HAP-1 (cell line): ENCODE data around the gene CDR2L.

ENCODE experiments used
- DNase-seq, 2 experiments: peaks; one replicate each; pipeline ENCODE4 v3.0.0-alpha.2; 2016 to 2020; ENCODE audit warnings: low spot score in 2 of 2
- H3K27me3 ChIP-seq: fragments of 250-450 bp; sonication (Bioruptor Pico); 2 replicates; pipeline ENCODE4 v1.5.1; 2020; ENCODE audit warnings: low read depth, mild to moderate bottlenecking, moderate library complexity
- H3K36me3 ChIP-seq: fragments of 250-450 bp; sonication (Bioruptor Pico); replicated peaks from 2 replicates; pipeline ENCODE4 v1.5.1; 2020; ENCODE audit warnings: mild to moderate bottlenecking
- H3K4me1 ChIP-seq: fragments of 250-450 bp; sonication (Bioruptor Pico); 2 replicates; pipeline ENCODE4 v1.5.1; 2020; ENCODE audit warnings: mild to moderate bottlenecking
- H3K4me3 ChIP-seq: fragments of 250-450 bp; sonication (Bioruptor Pico); 2 replicates; pipeline ENCODE4 v1.5.1; 2020; ENCODE audit warnings: mild to moderate bottlenecking, moderate library complexity
- H3K9me3 ChIP-seq: fragments of 250-450 bp; sonication (Bioruptor Pico); 2 replicates; pipeline ENCODE4 v1.5.1; 2020; ENCODE audit warnings: mild to moderate bottlenecking, moderate library complexity
- in situ Hi-C: fragments of 300-500 bp; cut with MboI; formaldehyde crosslinking; loops from 3 replicates; pipeline ENCODE4 v1.14.3; 2020; ENCODE audit warnings: low sequenced_read_pairs, inconsistent platforms, mixed read lengths

CDR2L gene

DNA sequence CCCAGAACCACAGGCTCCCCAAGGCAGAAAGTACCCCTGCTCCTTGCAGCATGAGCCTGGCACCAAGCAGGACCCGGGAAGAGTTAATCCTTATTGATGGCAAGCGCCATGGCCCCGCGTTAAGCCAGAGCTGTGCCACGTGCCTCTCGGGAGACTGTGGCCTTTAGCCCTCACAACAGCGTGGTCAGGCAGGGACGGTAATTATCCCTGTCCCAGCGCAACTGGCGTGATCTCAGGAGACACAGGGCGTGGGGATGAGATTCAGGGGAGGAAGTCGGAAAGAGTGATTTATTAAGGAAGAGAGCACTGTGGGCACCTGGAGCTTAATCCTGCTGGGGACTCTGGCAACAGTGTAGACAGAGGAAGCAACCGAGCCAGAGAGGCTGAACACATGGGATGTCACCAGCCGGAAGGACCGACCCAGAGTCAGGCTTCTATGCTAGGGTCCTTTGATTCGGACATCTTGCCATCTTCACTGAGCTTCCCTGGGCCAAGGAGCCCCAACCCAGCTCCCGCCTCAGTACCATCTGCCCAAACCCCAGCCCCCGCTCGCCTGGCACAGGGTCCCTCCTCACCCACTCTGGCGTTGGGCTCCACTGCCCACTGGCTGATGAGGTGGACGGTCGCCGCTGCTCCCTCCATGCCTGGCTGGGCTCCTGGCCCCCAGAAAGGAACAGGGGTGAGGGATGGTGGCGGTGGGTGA, 34.9 kb upstream of the CDR2L start:
- no peak for DNase-seq
- H3K9me3 ChIP-seq: no peaks in the 10 kb centered on the region
- H3K36me3 ChIP-seq: no peaks in the 10 kb centered on the region
- H3K4me1 ChIP-seq: no peaks in the 10 kb centered on the region
- no peaks in the 10 kb centered on the region for H3K27me3 ChIP-seq
- in situ Hi-C loops: no loop called here
- no peak overlapping the region for H3K4me3 ChIP-seq

DNA sequence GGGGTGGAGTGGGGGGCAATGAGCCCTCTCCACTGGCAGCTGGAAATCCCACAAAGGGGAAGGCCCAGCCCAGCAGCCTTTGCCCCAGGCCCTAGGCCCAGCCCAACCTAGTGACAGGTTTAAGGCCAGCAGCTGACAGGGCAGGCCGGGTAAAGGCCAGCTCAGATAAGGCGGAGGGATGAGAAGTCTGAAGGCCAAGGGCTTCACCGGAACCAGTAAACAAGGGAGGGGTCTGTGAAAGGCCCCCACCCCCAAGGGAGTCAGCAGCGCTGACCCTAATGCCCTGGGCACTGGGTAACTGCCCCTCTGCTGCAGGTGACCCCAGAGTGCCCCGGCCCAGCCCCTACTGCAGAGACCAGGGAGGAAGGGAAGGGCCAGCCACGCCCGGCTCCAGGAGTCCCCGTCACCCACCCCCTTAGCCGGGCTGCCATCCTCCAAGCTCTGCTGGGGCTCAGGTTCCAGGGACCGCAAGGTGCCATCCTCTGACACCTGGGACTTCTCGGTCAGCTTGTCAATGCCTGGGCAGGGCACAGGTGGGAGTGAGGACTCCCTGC, 34.2 kb upstream of the CDR2L start:
- in situ Hi-C loops: no loop called here
- no peaks in the 10 kb centered on the region for H3K4me1 ChIP-seq
- H3K9me3 ChIP-seq: no peaks in the 10 kb centered on the region
- H3K36me3 ChIP-seq: no peaks in the 10 kb centered on the region
- no peaks in the 10 kb centered on the region for H3K27me3 ChIP-seq
- no peak overlapping the region for H3K4me3 ChIP-seq
- DNase-seq: no peak

- in situ Hi-C loops: no loop called here
- no peaks in the 10 kb centered on the region for H3K4me1 ChIP-seq
Observed at GRCh38 chr17:74954115-74954514, 33.3 kb upstream of the CDR2L start.

GRCh38 chr17:74954665-74955421, 32.6 kb upstream of the CDR2L start:
- Histone ChIP-seq H3K4me1 (no peaks in the 10 kb centered on the region), H3K9me3 (no peaks in the 10 kb centered on the region), H3K36me3 (no peaks in the 10 kb centered on the region), H3K4me3 (no peak overlapping the region), H3K27me3 (no peaks in the 10 kb centered on the region)
- in situ Hi-C loops: loop anchor here (5.0 kb wide), 1 partner anchor 163 kb away; no protein-coding TSS in a partner anchor
- DNase-seq: no peak

More at GRCh38 chr17:74954115-74954514, 33.3 kb upstream of the CDR2L start:
- Histone ChIP-seq H3K9me3 (no peaks in the 10 kb centered on the region), H3K36me3 (no peaks in the 10 kb centered on the region), H3K27me3 (no peaks in the 10 kb centered on the region), H3K4me3 (no peak overlapping the region)
- DNase-seq: no peak

DNA sequence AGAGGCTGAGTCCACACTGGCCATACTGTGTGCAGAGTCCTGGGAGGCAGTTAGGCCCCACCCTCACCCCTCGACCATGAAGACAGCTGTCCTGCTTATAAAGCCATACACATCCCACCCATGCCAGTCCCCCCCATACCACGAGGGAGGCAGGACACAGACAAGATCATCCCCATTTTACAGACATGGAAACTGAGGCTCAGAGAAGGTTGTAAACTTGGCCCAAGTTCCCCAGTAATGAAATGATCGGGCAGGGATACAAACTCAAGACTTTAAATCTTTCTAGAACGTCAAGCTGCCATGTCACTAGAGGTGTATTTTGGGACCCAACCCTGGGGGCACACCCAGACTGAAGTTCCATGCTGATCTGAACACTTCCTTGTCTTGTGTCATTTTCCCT, 31.3 kb upstream of the CDR2L start:
- Histone ChIP-seq H3K36me3 (no peaks in the 10 kb centered on the region), H3K4me3 (no peak overlapping the region), H3K27me3 (no peaks in the 10 kb centered on the region), H3K9me3 (no peaks in the 10 kb centered on the region), H3K4me1 (peaks cover 3% of the 10 kb centered on the region)
- in situ Hi-C loops: loop anchor here (5.0 kb wide), 1 partner anchor 164 kb away; no protein-coding TSS in a partner anchor
- no peak for DNase-seq

GRCh38 chr17:74957935-74958740, 29.3 kb upstream of the CDR2L start:
- in situ Hi-C loops: loop anchor here (5.0 kb wide), 1 partner anchor 166 kb away; no protein-coding TSS in a partner anchor
- no peaks in the 10 kb centered on the region for H3K9me3 ChIP-seq
- peak; percentile 59 to 92 for DNase-seq
- no peaks in the 10 kb centered on the region for H3K27me3 ChIP-seq
- H3K4me1 ChIP-seq: peaks cover 3% of the 10 kb centered on the region
- no peak overlapping the region for H3K4me3 ChIP-seq
- H3K36me3 ChIP-seq: no peaks in the 10 kb centered on the region

- Histone ChIP-seq H3K4me3 (no peak overlapping the region), H3K27me3 (no peaks in the 10 kb centered on the region), H3K4me1 (peaks cover 3% of the 10 kb centered on the region), H3K36me3 (no peaks in the 10 kb centered on the region), H3K9me3 (no peaks in the 10 kb centered on the region)
- in situ Hi-C loops: loop anchor here (5.0 to 10.0 kb wide), 2 partner anchors 168 to 455 kb away; no protein-coding TSS in a partner anchor
- no peak for DNase-seq
Observed at GRCh38 chr17:74959826-74960515, 27.5 kb upstream of the CDR2L start.

DNA sequence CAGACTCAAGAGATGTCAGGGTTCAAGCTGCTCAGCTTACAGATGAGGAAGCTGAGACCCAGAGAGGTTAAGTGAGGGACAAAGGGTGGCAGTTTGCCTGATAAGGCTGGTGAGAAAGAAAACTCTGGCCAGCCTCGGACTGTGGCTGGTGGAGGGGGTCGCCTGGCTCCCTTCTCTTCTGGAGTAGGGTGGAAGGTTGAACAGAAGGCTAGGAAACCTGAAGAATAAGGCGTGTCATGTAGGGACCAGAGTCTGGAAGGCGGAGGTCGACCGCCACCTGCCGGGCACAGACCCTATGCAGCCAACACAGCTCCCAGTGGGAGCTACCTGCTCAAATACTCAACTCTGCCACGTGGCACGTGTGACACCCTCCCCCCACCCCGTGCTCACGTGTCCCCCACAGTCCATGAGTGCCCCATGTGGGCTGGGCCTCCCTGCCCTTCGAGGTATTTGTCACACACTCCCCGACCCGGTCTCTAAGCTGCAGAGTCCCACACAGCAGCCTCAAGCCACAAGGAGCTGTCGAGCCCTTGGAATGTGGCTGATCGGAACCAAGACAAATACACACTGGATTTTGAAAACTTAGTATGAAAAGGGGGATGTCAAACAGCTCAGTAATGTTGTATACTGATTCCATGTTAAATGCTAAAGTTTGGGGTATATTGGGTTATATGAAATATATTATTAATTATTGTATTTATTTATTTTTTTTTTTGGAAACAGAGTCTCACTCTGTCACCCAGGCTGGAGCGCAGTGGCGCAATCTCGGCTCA, 26.7 kb upstream of the CDR2L start:
- H3K4me3 ChIP-seq: no peak overlapping the region
- no peaks in the 10 kb centered on the region for H3K9me3 ChIP-seq
- H3K27me3 ChIP-seq: no peaks in the 10 kb centered on the region
- no peaks in the 10 kb centered on the region for H3K36me3 ChIP-seq
- in situ Hi-C loops: loop anchor here (10.0 kb wide), 1 partner anchor 454 kb away; no protein-coding TSS in a partner anchor
- DNase-seq: peak; percentile 77 to 88
- peaks cover 3% of the 10 kb centered on the region for H3K4me1 ChIP-seq

GRCh38 chr17:74961657-74962350, 25.6 kb upstream of the CDR2L start:
- peaks cover 3% of the 10 kb centered on the region for H3K4me1 ChIP-seq
- no peaks in the 10 kb centered on the region for H3K36me3 ChIP-seq
- H3K9me3 ChIP-seq: no peaks in the 10 kb centered on the region
- DNase-seq: peak; percentile 87 to 95
- no peak overlapping the region for H3K4me3 ChIP-seq
- H3K27me3 ChIP-seq: no peaks in the 10 kb centered on the region
- in situ Hi-C loops: loop anchor here (10.0 kb wide), 1 partner anchor 453 kb away; no protein-coding TSS in a partner anchor

DNA sequence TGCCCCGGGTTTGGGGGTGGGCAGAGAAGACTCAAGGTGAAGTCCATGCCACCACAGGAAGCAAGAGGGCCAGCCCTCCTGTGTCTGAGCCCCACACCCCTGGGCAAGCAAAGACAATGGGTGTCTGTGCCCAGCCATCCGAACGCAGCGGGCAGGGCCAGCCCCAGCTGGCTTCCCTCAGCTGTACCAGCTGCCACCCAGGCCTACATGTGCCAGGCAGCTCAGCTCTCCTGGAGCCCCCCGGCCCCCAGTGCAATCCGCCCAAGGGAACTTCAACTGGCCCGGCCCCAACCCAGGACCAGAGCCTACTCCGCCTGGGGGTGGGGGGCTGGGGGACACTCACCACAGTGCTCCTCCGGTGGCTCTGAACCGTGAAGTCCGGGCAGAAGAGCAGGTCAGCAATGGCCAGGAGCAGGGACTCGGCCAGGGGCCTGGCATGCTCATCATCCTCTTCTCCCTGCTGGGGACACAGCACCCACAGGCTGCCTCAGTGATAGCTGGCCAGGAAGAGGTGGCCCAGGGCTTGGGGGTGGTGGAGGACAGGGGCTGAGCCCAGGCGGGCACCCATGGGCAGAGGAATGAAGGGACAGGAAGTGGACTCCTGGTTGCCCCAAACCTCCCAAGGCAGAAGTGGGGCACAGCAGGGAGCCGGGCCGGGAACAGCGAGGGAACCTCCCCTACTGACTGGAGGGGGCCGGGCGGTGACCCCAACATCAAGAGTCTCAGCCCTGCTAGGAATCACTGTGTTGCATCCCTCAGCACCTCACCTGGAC, 24.6 kb upstream of the CDR2L start:
- no peaks in the 10 kb centered on the region for H3K36me3 ChIP-seq
- H3K4me3 ChIP-seq: no peak overlapping the region
- H3K9me3 ChIP-seq: no peaks in the 10 kb centered on the region
- peaks cover 3% of the 10 kb centered on the region for H3K4me1 ChIP-seq
- in situ Hi-C loops: loop anchor here (10.0 kb wide), 1 partner anchor 452 kb away; no protein-coding TSS in a partner anchor
- H3K27me3 ChIP-seq: no peaks in the 10 kb centered on the region
- no peak for DNase-seq

GRCh38 chr17:74963656-74964055, 23.8 kb upstream of the CDR2L start:
- DNase-seq: no peak
- Histone ChIP-seq H3K4me1 (peaks cover 3% of the 10 kb centered on the region), H3K36me3 (no peaks in the 10 kb centered on the region), H3K4me3 (no peak overlapping the region), H3K27me3 (no peaks in the 10 kb centered on the region), H3K9me3 (no peaks in the 10 kb centered on the region)
- in situ Hi-C loops: loop anchor here (10.0 kb wide), 1 partner anchor 451 kb away; no protein-coding TSS in a partner anchor
